ENCODE data around the gene FOXP1.

FOXP1 gene

DNA sequence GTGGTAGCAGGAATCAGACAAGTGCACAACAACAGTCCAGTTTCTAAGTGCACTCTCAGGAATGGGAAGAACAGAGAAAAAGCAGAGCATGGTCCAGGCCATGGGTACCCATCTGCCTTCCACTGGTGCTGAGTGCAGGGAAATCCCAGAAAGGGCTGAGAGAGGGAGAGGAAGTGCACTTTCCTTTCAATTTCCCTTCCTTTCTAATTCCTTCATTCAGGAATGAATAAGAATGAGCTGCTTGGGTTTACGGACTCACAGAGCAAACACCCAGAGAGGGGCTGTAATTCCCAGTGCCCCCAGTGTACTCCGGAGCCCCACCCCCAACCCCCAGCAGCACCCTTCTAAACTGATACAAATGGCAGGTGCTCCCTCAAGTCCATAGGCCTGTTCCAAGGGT, 300.6 kb downstream of the FOXP1 start:
- no peak for TF ChIP-seq FOXP2 (optimal IDR thresholded peaks at IDR 0.05; ENCODE audit: borderline replicate concordance, extremely low read depth, extremely low read length, insufficient read depth)
- no peak for TF ChIP-seq TAF1 (IDR thresholded peaks at IDR 0.05; ENCODE audit: borderline replicate concordance, insufficient read depth, low read length)
- TF ChIP-seq SIN3A (IDR thresholded peaks at IDR 0.05; ENCODE audit: borderline replicate concordance, insufficient read depth, low read length) = no peak
- TF ChIP-seq POLR2AphosphoS5 (IDR thresholded peaks at IDR 0.05; ENCODE audit: low read depth, low read length) = no peak
- TF ChIP-seq REST (IDR thresholded peaks at IDR 0.05; ENCODE audit: insufficient read depth in 1 of 2, low read depth in 2 of 2, low read length in 2 of 2) = no peak

DNA sequence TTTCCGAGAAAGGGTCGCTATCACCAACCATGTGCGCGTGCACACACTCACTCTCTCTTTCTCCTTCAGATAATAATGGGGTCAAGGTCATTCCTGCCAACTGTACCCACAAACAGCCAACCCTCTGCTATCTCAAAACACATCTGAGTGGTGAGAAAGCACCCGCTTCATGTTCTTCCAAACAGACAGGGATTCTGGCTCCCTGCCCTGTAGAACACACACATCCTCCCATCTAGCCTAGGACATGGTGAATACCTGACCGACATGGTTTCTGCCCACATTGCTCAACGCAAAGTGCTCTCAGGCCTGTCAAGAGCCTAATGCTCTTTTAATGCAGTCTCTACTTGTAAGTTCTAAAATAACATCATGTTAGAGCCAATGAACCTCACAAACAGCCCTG, 302.2 kb downstream of the FOXP1 start:
- TF ChIP-seq SIN3A (IDR thresholded peaks at IDR 0.05; ENCODE audit: borderline replicate concordance, insufficient read depth, low read length) = no peak
- TF ChIP-seq FOXP2 (optimal IDR thresholded peaks at IDR 0.05; ENCODE audit: borderline replicate concordance, extremely low read depth, extremely low read length, insufficient read depth) = no peak
- no peak for TF ChIP-seq POLR2AphosphoS5 (IDR thresholded peaks at IDR 0.05; ENCODE audit: low read depth, low read length)
- TF ChIP-seq REST (IDR thresholded peaks at IDR 0.05; ENCODE audit: insufficient read depth in 1 of 2, low read depth in 2 of 2, low read length in 2 of 2) = no peak
- no peak for TF ChIP-seq TAF1 (IDR thresholded peaks at IDR 0.05; ENCODE audit: borderline replicate concordance, insufficient read depth, low read length)

GRCh38 chr3:71277341-71277740, 306.2 kb downstream of the FOXP1 start:
- no peak for TF ChIP-seq REST (IDR thresholded peaks at IDR 0.05; ENCODE audit: insufficient read depth in 1 of 2, low read depth in 2 of 2, low read length in 2 of 2)
- TF ChIP-seq FOXP2 (optimal IDR thresholded peaks at IDR 0.05; ENCODE audit: borderline replicate concordance, extremely low read depth, extremely low read length, insufficient read depth) = no peak
- no peak for TF ChIP-seq POLR2AphosphoS5 (IDR thresholded peaks at IDR 0.05; ENCODE audit: low read depth, low read length)
- no peak for TF ChIP-seq SIN3A (IDR thresholded peaks at IDR 0.05; ENCODE audit: borderline replicate concordance, insufficient read depth, low read length)
- TF ChIP-seq TAF1 (IDR thresholded peaks at IDR 0.05; ENCODE audit: borderline replicate concordance, insufficient read depth, low read length) = no peak

GRCh38 chr3:71276531-71276930, 307.0 kb downstream of the FOXP1 start:
- TF ChIP-seq SIN3A (IDR thresholded peaks at IDR 0.05; ENCODE audit: borderline replicate concordance, insufficient read depth, low read length) (no peak), FOXP2 (optimal IDR thresholded peaks at IDR 0.05; ENCODE audit: borderline replicate concordance, extremely low read depth, extremely low read length, insufficient read depth) (no peak), REST (IDR thresholded peaks at IDR 0.05; ENCODE audit: insufficient read depth in 1 of 2, low read depth in 2 of 2, low read length in 2 of 2) (no peak), TAF1 (IDR thresholded peaks at IDR 0.05; ENCODE audit: borderline replicate concordance, insufficient read depth, low read length) (no peak), POLR2AphosphoS5 (IDR thresholded peaks at IDR 0.05; ENCODE audit: low read depth, low read length) (no peak)

DNA sequence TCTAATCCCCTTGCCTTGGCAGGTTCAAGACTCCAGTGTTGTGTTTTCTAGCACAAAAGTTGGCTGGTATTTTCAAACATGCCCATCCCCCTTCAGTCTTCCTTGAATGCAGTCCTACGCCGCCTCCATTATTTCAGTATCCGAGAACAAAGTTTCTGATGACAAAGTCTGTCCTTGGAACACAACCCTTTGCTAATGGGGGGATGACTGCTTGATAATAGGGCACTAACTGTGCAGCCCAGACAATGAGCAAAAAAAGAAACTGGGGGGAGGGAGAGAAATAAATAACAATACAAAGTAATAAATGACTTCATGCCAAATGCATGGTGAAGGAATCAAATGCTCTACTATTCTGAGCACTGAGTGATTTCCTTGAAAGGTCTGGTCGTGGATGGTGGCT, 310.1 kb downstream of the FOXP1 start:
- no peak for TF ChIP-seq REST (IDR thresholded peaks at IDR 0.05; ENCODE audit: insufficient read depth in 1 of 2, low read depth in 2 of 2, low read length in 2 of 2)
- TF ChIP-seq SIN3A (IDR thresholded peaks at IDR 0.05; ENCODE audit: borderline replicate concordance, insufficient read depth, low read length) = no peak
- no peak for TF ChIP-seq TAF1 (IDR thresholded peaks at IDR 0.05; ENCODE audit: borderline replicate concordance, insufficient read depth, low read length)
- TF ChIP-seq FOXP2 (optimal IDR thresholded peaks at IDR 0.05; ENCODE audit: borderline replicate concordance, extremely low read depth, extremely low read length, insufficient read depth) = no peak
- no peak for TF ChIP-seq POLR2AphosphoS5 (IDR thresholded peaks at IDR 0.05; ENCODE audit: low read depth, low read length)
